SK-N-SH (cell line): ENCODE data around the gene GPR137B.

Experiments
- CTCF ChIP-seq: fragments of 200-600 bp; sonication (generic); IDR thresholded peaks from 2 replicates; pipeline ENCODE4 v1.6.1; 2017; ENCODE audit warnings: antibody characterized with exemption, mild to moderate bottlenecking, moderate library complexity
- TF ChIP-seq, protein P1 (sequence below): IDR thresholded peaks from 2 replicates; pipeline ENCODE4; 2012

- TF ChIP-seq CTCF: no peak
- TF ChIP-seq, protein P1, sequence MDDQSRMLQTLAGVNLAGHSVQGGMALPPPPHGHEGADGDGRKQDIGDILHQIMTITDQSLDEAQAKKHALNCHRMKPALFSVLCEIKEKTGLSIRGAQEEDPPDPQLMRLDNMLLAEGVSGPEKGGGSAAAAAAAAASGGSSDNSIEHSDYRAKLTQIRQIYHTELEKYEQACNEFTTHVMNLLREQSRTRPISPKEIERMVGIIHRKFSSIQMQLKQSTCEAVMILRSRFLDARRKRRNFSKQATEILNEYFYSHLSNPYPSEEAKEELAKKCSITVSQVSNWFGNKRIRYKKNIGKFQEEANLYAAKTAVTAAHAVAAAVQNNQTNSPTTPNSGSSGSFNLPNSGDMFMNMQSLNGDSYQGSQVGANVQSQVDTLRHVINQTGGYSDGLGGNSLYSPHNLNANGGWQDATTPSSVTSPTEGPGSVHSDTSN: no peak
Measured at GRCh38 chr1:236150311-236150955, 8.1 kb downstream of the GPR137B start.
